Fibroblast of skin of back (primary cell): ENCODE data around the gene ARHGEF40.
A peak's percentile ranks its signal among the peaks of the same experiment; 100 is the strongest.

Source experiments
- DNase-seq: peaks from one replicate; pipeline ENCODE4 v3.0.0-alpha.2; 2013

ARHGEF40 gene

GRCh38 chr14:21123429-21123828 is 53.3 kb downstream of the ARHGEF40 start:
- DNase-seq = no peak

- DNase-seq = no peak
Observed at GRCh38 chr14:21133901-21134300, 63.8 kb downstream of the ARHGEF40 start.

- DNase-seq = peak; percentile 7
Observed at GRCh38 chr14:21136024-21136423, 65.9 kb downstream of the ARHGEF40 start.
